GM12873 (cell line): ENCODE results near the gene REEP3.

Experiments
- TF ChIP-seq, protein P1 (sequence below): IDR thresholded peaks from 2 replicates; pipeline ENCODE4 v1.5.1; 2012; ENCODE audit warnings: low read depth, mild to moderate bottlenecking, moderate library complexity, low read length, control low read depth; ENCODE audit not compliant: insufficient read depth; ENCODE audit errors: missing control alignments

The REEP3 gene

GRCh38 chr10:63588436-63589167 is 67.4 kb downstream of the REEP3 start:
- TF ChIP-seq, protein P1, sequence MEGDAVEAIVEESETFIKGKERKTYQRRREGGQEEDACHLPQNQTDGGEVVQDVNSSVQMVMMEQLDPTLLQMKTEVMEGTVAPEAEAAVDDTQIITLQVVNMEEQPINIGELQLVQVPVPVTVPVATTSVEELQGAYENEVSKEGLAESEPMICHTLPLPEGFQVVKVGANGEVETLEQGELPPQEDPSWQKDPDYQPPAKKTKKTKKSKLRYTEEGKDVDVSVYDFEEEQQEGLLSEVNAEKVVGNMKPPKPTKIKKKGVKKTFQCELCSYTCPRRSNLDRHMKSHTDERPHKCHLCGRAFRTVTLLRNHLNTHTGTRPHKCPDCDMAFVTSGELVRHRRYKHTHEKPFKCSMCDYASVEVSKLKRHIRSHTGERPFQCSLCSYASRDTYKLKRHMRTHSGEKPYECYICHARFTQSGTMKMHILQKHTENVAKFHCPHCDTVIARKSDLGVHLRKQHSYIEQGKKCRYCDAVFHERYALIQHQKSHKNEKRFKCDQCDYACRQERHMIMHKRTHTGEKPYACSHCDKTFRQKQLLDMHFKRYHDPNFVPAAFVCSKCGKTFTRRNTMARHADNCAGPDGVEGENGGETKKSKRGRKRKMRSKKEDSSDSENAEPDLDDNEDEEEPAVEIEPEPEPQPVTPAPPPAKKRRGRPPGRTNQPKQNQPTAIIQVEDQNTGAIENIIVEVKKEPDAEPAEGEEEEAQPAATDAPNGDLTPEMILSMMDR: no peak

- TF ChIP-seq, protein P1: no peak
Observed at GRCh38 chr10:63591600-63592379, 70.6 kb downstream of the REEP3 start.

DNA sequence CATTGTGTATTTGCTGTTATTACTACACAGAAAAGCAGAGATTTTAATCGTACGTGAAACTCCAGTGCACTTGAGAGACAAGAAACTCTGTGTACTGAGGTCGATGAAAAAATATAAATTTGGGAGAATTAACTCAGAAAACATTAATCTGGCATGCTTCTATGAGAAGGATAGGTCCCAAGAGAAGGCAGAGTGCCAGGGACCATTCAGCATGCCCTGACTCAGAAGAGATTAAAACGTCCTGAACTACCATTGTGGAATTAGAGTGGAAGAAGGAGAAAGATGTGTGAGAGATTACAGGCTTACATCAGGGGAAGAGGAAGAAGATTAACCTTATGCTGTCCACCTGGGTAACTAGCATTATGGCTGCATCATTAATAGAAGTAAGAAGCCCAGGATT is 72.4 kb downstream of the REEP3 start:
- TF ChIP-seq, protein P1: no peak

DNA sequence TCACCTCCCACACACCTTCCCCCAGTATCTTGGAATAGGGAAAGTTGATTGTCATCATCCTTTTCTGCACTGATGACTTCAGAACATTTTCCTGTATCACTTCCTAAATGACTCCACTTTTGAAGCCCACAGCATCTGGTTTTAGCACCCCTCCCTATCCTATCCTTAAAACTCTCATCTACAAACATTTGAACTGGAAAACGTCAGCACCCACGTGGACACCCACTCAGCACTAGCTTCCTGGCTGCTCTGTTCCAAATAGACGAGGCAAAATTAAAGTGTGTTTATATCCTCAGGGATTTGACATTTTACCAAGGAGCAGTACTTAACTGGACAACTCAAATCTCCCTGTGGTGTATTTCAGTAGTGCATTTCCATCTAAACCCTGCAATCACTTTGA is 73.9 kb downstream of the REEP3 start:
- TF ChIP-seq, protein P1: no peak

DNA sequence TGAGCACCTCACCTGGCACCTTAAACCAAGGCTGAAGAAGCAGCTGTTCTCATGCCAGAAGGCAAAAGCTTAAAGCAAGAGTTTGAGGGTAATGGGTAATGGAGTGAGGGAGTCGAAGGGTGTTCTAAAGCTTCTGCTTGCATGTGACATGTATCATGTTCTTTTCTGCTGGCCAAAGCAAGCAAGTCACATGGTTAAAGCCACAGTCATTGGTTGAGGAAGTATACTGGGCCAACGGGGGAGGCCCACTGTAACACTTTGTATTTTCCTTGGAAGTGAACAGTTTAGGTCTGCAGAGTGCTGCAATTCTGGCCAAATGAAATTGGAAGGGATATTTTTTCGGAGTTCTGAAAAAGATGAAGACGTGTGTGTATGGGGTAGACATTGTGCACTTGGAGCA is 75.7 kb downstream of the REEP3 start:
- TF ChIP-seq, protein P1: no peak

DNA sequence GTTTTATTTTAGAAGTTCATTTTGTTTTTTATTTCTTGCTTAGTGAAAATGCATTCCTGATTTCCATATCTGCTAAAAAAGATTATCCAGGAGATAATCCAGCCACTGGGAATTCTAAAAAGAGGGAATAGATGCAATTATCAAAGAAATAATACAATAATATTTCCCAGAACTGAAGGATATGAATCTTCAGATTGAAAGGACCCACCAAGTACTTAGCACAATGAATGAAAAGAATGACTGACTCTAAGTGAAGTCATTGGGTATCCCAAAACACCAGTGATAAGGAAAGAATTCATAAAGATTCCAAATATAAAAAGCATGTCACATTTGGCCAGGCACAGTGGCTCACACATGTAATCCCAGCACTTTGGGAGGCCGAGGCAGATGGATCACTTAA is 79.3 kb downstream of the REEP3 start:
- TF ChIP-seq, protein P1: no peak

GRCh38 chr10:63603709-63604445 is 82.7 kb downstream of the REEP3 start:
- TF ChIP-seq, protein P1: no peak
